COR-L47 (cell line): ENCODE measurements around the gene STK11IP.
A peak's percentile ranks its signal among the peaks of the same experiment; 100 is the strongest.

Experiments used
- DNase-seq: peaks from one replicate; lab custom pipeline; 2025; lab: John Stamatoyannopoulos, UW

STK11IP gene

GRCh38 chr2:219581346-219581745 lies 16.3 kb upstream of the STK11IP start:
- DNase-seq: no peak

GRCh38 chr2:219591091-219591490 lies 6.6 kb upstream of the STK11IP start:
- no peak for DNase-seq

GRCh38 chr2:219592736-219593135 lies 4.9 kb upstream of the STK11IP start:
- no peak for DNase-seq

GRCh38 chr2:219593154-219593553 lies 4.5 kb upstream of the STK11IP start:
- no peak for DNase-seq

- no peak for DNase-seq
Observed at GRCh38 chr2:219595256-219595655, 2.4 kb upstream of the STK11IP start.

GRCh38 chr2:219596954-219597551 lies 604 bp upstream of the STK11IP start:
- DNase-seq: no peak

- DNase-seq: peak; percentile 36
Observed at GRCh38 chr2:219598308-219599078, 836 bp downstream of the STK11IP start.

- DNase-seq: no peak
Observed at GRCh38 chr2:219603771-219604170, 6.1 kb downstream of the STK11IP start.

- no peak for DNase-seq
Observed at GRCh38 chr2:219605607-219605954, 7.9 kb downstream of the STK11IP start.

GRCh38 chr2:219607931-219608330 lies 10.3 kb downstream of the STK11IP start:
- DNase-seq: no peak

- DNase-seq: no peak
Observed at GRCh38 chr2:219608399-219608964, 10.8 kb downstream of the STK11IP start.

GRCh38 chr2:219609149-219609750 lies 11.6 kb downstream of the STK11IP start:
- no peak for DNase-seq

- no peak for DNase-seq
Observed at GRCh38 chr2:219611306-219611705, 13.6 kb downstream of the STK11IP start.

- DNase-seq: peak; percentile 6
Observed at GRCh38 chr2:219611866-219612576, 14.4 kb downstream of the STK11IP start.

- DNase-seq: no peak
Observed at GRCh38 chr2:219612577-219613286, 15.1 kb downstream of the STK11IP start.

- no peak for DNase-seq
Observed at GRCh38 chr2:219613461-219614070, 15.9 kb downstream of the STK11IP start.

- DNase-seq: no peak
Observed at GRCh38 chr2:219614076-219614860, 16.6 kb downstream of the STK11IP start.

GRCh38 chr2:219615036-219615435 lies 17.4 kb downstream of the STK11IP start:
- no peak for DNase-seq

- no peak for DNase-seq
Observed at GRCh38 chr2:219615894-219616293, 18.2 kb downstream of the STK11IP start.

- DNase-seq: no peak
Observed at GRCh38 chr2:219616550-219616949, 18.9 kb downstream of the STK11IP start.

- DNase-seq: no peak
Observed at GRCh38 chr2:219618733-219619122, 21.1 kb downstream of the STK11IP start.
